Measurements from ENCODE around the gene SORL1-AS1.

The SORL1-AS1 gene

DNA sequence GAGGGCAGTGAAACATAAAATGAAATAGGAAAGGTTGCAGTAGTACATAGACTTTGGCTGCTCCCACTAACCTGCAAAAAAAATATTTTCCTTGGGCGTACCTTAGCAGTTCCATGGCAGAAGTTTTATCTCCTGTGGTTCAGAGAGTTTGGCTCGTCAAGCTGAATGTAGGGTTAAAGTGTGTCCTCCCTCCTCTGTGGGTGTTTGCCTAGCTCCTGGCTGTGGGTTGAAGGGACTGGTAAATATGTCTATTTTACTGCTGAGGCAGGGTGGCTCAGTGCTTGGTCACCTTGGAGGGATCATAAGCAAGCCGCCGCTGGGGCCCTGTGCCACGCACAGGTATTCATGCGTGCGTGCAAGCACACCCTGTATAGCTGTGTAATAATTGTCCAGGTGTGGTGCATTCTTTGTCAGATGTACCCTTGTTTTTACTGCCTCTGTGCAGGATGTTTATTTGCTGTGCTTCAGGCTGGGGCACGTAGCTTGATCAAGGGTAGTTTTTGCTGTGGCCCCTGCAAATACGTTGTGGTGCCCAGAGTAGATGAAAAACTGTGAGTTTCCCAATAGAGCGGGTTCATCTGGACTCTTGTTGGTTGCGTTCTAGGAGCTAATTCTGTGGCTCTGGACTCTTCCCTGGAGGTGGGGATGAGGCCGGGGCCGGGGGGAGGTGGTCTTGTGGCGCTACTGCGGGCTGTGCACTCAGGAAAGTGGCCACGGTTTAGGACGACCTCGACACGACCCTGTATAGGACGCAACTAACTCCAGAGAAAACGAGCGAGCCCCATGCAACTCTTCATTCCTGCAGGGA lies 1.4 kb downstream of the SORL1-AS1 start:
- DNase-seq (ENCODE audit: low read depth): no peak

- DNase-seq (ENCODE audit: low read depth): no peak
These were observed 2.4 kb downstream of the SORL1-AS1 start for GRCh38 chr11:121450401-121450800.

DNA sequence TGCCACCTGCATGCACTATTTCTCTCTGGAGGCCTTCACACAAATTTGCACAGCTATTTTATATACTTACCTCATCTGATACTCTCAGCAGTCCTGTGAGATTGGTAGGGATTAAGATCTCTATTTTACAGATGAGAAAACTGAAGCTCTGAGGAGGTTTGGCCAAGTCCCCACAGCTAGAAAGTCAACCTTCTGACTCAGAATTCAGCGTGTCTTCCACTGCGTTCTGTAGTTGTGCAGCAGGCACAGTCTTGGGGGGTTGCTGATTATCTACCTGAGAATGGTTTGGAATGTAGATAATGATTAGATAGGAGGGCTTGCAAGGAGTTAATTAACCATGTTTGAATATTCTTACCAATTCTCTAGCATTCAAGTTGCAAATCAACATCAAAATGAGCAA lies 3.1 kb downstream of the SORL1-AS1 start:
- no peak for DNase-seq (ENCODE audit: low read depth)

GRCh38 chr11:121449123-121449522 lies 3.6 kb downstream of the SORL1-AS1 start:
- DNase-seq (ENCODE audit: low read depth): no peak

- no peak for DNase-seq (ENCODE audit: low read depth)
These were observed 4.3 kb downstream of the SORL1-AS1 start for GRCh38 chr11:121448431-121448941.

DNA sequence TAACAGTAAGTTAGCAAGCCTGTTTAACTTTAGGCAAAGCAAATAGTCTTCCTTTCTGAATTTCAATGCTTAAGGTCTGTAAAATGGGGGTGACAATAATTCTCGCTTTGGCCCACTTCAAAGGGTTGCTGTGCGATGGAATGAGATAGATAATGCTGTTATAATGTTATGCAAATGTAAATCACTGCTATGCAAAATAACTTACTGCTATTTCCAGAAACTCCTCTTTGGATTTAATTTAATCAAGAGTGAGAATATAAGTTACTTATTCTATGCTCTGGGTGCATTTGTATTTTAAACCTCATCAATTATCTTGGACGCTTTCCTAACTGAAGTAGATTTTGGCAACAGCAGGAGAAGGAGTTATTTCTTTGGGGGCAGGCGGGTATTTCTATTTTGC lies 4.8 kb downstream of the SORL1-AS1 start:
- DNase-seq (ENCODE audit: low read depth): no peak

DNA sequence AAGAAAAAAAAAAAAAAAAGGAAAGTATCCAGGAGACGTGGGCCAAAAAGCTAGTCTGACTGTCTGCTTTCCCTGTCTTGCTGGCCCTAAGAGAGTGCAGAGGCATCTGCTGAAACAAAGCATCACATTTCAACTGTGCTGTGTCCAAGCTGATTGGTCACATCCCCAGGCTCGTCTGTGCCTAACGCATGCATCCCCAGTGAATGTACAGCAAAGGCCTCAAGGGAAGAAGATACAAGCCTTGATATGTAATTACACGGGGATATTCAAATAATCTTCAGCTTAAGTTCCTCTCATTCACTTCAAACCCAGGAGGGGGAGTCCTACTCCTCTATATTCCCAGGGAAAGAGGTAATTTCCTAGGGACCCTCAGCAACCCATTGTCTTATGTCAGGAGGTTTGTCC lies 6.0 kb downstream of the SORL1-AS1 start:
- DNase-seq (ENCODE audit: low read depth): no peak

DNA sequence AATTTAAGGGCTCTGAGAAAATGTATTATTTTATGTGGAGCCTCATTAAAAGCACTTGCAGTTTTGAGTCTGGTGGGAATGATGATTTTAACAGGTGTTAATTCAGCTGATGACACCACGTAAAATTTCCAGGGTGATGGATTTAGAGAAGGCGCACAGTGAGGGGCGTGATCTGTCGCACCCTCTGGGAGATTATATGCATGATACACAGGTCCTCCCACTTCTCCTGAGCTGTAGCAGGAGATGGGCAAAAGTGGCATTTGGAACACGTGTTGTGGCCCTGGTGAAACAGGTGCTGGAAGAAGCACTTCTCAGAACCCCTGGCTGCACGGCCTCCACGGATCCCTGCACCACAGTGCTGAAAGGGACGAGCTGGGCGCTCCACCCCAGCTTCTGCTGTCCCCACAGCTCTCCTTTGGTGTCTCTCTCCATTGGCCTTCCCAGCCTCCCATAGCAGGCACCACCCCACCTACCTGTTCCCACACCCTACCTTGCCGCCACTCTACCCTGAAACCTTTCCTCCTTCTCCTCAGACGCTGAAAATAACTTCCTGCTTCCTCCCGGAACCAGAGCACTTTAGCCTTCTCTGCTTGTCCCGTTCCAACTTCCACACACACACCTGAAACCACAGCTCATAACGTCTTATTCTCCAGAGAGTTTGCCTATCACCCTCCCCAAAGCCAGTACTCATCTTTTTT lies 7.5 kb downstream of the SORL1-AS1 start:
- no peak for DNase-seq (ENCODE audit: low read depth)

DNA sequence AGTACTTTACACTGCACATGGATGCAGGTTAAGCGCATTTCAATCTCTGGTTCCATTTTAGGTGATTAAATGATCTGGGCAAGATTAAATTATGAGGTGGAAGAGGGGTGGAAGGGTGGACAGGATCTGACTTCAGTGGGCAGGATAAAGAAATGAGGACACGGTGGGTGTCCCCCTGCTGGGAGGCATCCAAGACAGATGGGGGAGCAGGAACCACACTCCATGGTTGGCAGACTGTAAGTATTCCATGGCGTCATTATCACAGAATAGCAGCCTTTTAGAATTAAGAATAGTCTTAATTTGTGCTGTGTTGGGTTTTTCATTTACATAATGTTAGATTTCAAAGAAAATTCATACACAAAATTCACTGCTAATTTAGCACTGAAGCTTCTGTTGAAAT lies 8.2 kb downstream of the SORL1-AS1 start:
- DNase-seq (ENCODE audit: low read depth): no peak

DNA sequence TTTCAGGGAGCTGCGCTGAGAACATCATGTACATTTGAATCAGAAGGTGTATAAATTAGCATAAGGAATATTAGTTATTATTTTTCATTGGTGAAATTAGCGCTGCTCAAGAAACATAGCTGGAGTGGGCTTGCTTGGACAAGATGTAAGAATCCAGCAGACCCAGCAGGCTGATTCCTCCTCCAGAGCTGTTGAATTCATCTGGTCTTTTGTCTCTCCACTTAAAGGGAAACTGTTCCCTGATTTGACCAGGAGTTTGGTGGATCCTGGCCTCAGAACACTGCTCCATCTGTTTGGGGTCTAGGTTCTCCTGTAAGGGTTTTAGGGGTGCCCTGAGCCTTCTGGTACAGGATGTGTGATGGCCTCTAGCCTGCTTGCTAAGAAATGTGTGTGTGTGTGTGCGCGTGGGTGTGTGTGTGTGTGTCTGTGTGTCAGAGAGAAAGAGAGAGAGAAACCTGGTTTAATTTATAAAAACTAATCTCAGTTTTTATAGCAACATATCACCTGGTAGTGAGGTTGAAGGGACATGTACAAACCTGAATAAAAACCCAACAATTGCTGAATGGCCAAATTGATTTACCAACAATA lies 9.0 kb downstream of the SORL1-AS1 start:
- DNase-seq (ENCODE audit: low read depth): no peak

- DNase-seq (ENCODE audit: low read depth): no peak
These were observed 11.2 kb downstream of the SORL1-AS1 start for GRCh38 chr11:121441521-121441920.

GRCh38 chr11:121439759-121440158 lies 13.0 kb downstream of the SORL1-AS1 start:
- no peak for DNase-seq (ENCODE audit: low read depth)

DNA sequence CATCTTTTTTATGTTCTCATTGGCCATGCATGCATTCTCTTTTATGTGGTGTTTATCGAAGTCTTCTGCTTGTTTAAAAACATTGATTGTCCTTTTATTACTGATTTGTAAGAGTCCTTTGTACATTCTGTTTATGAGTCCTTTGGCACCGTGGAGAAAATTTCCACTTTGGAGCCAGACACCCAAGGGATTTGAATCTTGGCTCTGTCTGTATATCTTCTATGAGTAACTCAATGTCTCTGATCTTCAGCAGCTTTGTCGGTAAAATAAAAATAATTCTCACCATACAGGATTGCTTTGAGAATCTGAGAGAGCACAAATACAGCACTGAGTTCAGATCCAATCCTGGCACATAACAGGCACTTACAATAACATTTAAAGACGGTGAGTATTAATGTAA lies 13.4 kb downstream of the SORL1-AS1 start:
- DNase-seq (ENCODE audit: low read depth): no peak

DNA sequence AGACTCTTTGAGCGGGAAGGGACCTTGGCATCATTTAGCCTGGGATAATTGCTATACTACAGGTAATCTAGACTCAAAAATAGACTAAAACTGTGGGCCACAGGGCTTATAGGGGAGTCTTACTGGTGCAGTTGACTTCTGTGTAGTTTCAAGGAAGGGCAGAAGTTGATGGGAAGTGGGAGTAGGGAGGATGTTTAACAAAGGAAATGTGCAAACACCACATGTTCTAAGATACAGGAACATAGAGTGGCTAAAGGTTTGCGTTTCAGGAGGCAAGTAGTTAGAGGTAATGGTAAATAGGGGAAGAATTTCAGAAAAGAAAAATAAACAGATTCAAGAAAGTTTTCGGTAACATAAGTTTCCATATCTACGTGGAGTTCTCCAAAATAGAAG lies 15.1 kb downstream of the SORL1-AS1 start:
- DNase-seq (ENCODE audit: low read depth): no peak

GRCh38 chr11:121437018-121437685 lies 15.6 kb downstream of the SORL1-AS1 start:
- DNase-seq (ENCODE audit: low read depth): no peak

DNA sequence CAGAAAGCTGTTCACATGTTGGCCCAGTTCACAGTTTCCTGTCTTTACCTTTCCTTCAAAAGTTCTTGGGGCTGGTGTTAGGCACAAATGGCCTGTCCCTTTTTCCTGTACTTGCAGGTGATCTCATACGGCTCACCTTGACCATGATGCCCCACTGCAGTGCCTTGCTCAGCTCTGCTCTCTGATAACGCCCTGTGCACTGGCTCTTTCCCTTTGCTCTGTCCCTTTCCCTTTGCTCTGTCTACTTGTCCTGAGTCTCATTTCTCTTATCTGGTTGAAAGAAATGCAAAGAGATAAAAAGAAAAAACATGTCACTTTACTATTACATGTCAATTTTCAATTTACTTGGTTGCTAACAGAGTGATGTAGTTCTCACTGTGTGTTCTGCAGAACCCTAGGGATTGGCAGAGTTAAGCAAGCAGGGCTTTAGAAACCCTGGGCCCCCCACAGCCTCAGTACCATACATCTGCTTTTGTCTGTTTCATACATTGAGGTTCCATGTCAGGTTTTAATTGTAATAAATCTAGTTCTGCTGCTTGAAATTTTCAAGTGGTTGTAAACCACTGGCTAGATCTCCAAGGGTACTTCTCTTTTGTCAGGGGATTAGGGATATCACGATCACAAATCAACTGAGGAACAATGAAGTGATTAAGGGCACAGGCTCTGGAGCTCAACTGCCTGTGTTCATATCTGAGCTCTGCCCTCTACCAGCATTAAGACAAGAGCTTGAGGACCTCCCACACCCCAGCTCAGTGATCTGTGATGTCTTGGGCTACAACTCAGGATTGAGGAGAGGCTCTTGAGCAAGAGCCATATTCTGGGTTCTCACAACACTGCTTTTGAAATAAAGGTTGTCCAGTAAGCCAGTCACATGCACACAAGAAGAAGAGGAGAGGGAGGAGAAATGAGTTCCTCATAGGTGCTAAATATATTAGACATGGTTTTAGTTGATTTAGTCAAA lies 16.9 kb downstream of the SORL1-AS1 start:
- DNase-seq (ENCODE audit: low read depth): no peak

DNA sequence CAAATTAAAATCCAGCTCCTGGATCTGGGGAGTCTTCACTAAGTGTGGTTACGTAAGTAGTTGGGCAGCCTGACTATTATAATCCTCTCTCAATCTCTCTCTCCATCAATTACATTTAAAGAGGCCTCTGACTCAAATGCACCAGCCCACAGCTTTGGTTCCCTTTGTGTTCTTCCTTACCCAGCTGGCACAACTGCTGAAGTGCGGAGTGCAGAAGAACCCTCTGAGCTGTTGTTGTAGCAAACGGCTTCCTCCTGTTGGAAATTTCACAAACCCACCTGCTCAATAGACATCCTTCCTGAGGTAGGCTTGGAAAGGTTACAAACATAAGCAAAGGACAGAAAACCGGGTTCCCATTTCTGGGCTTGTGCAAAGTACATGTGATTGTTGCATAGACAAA lies 17.6 kb downstream of the SORL1-AS1 start:
- no peak for DNase-seq (ENCODE audit: low read depth)

DNA sequence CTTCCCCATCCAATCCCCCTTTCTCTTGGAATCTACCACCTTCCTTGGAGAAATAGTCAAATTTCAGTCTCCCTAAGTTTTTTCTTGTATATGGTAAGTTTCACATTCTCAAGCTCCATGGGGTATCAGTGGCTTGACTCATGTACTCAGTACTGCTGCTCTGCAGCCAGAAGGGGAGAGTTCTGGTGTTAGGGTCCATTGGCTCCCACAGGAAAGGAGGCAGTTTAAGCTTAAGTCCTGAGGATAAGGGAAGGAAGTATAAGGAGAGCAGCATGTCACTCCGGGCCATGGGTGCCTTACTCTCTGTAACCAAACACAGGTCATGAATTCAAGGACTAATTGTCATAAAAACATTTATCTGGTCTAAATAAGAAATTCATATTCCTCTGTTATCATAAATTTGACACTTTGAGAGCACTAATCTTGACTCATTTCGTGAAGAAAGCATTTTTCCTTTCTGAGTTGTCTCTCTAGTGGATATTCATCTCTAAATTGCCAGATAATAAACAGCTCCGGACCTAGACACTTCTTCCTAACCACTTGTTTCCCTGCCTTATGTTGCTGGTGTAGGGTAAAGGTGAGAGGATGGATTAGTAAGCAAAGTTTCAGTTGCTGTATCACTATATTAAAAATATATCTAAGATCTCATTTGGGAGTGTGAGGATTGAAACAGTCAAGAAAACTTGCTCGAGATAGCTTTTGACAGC lies 20.8 kb downstream of the SORL1-AS1 start:
- DNase-seq (ENCODE audit: low read depth): no peak

- no peak for DNase-seq (ENCODE audit: low read depth)
These were observed 23.2 kb downstream of the SORL1-AS1 start for GRCh38 chr11:121429556-121429955.

DNA sequence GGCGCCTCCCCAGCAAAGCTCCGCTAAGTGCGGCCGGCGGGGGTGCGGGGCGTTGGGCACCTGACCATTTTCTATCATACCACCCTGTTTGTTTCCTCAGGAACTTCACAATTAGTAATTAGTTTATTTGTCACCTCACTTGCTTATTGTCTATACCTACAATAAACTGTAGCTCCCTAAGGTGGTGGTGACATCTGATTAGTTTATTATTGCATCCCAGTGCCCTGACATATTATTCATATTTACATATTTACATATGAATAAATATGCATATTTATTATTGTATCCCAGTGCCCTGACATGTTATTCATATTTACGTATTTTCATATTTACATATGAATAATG lies 25.4 kb downstream of the SORL1-AS1 start:
- DNase-seq (ENCODE audit: low read depth): no peak

Data from stimulated activated CD8-positive, alpha-beta memory T cell treated with anti-CD3 and anti-CD28 coated beads, Interleukin-4, amount 100 ng/mL, for 24 hours (primary cell).